ENCODE results near the gene OR5D18.
"Not testable (repeated sequence)": the region's sequence is repeated elsewhere in the genome, so short reads cannot be mapped to it uniquely, and the experiment has no call there.

Gene OR5D18

DNA sequence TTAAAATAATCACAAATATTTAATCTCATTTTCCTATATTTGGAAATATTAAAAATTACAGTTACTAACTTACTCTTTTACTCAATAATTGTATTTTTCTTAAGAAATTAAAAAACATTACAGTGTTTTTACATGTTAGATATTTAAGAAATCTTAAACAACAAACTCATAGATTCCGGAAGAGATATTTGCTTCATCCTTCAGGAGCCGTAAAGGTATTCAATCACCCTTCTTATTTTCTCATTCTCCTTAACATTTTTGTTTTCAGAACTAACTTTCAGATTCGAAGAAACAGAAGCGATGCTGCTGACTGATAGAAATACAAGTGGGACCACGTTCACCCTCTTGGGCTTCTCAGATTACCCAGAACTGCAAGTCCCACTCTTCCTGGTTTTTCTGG is at the start of gene OR5D18:
OR5D18 (plus strand) TSS at position 301 of the 400 bp plus-strand sequence; CDS start at position 301, 0 bp downstream.
- no peak for FAIRE-seq

DNA sequence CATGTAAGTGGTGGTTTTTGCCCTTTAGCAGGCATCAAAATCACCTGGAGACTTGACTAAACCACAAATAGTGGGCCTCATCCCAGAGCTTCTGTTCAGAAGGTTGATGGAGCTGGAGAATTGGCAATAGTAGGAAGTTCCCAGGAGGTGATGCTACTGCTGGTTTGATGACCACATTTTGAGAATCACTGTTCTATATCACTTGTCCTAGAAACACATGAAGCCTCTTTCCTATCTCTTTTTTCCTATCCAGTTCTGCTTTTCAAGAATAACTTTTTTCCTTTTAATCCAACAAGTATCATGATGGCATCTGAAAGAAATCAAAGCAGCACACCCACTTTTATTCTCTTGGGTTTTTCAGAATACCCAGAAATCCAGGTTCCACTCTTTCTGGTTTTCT is 46.3 kb upstream of the OR5D18 start, which contains the start of gene OR5D13:
OR5D13 (plus strand) TSS at position 301 of the 400 bp plus-strand sequence; CDS start at position 301, 0 bp downstream.
- FAIRE-seq: no peak

DNA sequence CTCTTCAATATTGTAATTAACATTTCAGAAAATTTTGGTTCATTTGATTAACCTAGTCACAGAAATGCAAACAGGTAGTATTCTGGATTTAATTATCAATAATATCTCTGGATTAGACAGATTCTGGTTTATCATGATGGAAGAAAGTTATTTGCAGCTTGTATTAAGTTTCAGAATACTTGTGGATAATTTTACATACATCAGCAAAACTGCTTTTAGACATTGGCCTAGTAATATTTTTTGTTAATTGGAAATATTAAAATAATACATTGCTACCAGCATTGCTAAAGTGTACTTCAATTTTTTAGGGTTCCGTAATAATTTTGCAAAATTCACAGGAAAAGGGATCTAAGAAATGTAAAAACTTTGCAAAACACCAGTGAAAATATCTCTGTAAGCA is 27.8 kb upstream of the OR5D18 start:
- no peak for FAIRE-seq

DNA sequence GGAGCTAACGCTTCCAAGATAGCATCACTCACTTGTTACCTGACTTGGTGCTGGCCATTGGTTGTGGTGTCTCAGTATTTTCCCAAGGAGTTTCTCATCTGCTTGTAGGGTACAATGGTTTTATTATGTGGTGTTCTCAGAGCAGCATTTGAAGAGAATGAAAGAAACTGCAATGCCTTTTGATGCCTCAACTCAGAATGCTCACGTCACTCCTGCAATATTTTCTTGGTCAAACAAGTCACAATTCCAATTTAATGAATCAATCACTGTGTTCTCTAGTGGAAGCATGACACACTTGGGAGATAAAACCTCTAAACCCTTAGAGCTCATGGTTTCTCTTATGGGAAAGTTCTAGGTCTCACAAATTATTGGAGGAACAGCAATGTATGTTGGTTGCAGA is 26.1 kb upstream of the OR5D18 start:
- no peak for FAIRE-seq

DNA sequence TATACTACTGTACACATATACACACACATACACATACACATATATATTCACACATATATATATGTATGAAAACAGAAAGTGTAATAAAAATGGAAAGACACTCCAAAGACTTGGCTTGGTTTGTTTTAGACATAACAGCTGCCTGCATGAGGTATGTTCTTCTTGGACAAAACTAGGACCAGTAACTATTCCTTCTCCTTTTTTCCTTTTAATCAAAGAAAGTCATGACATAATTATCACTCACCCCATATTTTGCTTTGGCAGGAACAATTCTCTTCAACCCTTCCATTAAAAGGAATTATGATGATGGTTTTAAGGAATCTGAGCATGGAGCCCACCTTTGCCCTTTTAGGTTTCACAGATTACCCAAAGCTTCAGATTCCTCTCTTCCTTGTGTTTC is 24.2 kb upstream of the OR5D18 start, which contains the start of gene OR5D14:
OR5D14 (plus strand) TSS at position 301 of the 400 bp plus-strand sequence; CDS start at position 301, 0 bp downstream.
- FAIRE-seq: no peak

DNA sequence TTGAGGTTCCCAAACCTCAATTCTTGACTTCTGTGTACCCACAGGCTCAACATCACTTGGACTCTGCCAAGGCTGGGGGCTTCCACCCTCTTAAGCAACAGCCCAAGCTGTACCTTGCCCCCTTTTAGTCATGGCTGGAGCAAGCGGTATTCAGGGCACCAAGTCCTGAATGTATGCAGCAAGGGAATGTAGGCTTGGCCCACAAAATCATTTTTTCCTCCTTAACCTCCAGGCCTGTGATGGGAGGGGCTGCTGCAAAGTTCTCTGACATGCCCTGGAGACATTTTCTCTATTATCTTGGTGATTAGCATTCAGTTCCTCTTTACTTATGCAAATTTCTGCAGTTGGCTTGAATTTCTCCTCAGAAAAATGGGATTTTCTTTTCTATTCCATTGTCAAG is 13.2 kb upstream of the OR5D18 start:
- FAIRE-seq: no peak

DNA sequence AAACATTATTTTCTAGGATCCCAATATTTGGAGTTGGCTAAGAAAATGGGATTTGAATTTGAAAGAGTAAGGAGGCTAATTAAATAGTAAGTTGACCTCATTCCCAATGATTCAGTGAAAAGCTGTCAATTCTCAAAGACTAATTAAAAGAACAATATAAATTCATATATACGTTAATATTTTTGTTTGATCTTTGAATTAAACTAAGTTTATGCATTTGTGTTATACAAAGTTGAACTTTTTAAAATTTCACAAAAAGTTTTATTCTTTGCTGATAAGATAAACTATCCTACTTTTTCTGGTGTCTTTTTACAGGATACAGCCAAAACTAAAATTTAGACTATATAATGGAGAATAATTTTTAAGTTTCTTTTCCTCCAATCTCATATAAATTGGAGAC is 8.4 kb upstream of the OR5D18 start, which contains the start of gene OR5L1:
OR5L1 (plus strand) TSS at position 301 of the 400 bp plus-strand sequence. CDS start 100 bp downstream, outside the sequence.
- FAIRE-seq: no peak

DNA sequence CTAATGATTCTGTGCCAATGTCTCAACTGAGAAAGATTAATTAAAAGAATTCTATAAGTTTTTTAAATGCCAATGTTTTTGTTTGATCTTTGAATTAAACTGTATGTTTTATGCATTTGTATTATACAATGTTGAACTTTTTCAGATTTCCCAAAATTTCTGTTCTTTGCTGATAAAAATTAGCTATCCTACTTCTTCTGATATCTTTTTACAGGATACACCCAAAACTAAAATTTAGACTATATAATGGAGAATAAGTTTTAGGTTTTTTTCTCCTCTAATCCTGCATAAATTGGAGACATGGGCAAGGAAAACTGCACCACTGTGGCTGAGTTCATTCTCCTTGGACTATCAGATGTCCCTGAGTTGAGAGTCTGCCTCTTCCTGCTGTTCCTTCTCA is 7.5 kb downstream of the OR5D18 start, which contains the start of gene OR5L2:
OR5L2 (plus strand) TSS at position 301 of the 400 bp plus-strand sequence; CDS start at position 301, 0 bp downstream.
- FAIRE-seq: no peak

DNA sequence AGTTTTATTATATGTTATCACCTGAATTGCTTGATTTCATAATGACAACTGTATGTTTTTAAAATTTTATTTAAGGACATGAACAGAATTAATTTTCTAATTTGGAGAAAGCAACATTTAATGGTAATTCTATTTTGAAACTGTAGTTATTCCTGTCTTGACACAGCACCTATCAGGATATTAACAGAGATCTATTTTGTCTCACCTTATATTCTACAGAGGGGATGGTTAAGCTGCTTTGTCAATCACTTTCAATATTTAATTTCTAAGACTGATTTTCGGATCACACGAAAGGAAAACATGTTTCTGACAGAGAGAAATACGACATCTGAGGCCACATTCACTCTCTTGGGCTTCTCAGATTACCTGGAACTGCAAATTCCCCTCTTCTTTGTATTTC is 19.0 kb downstream of the OR5D18 start, which contains the start of gene OR5D16:
OR5D16 (plus strand) TSS at position 301 of the 400 bp plus-strand sequence; CDS start at position 301, 0 bp downstream.
- no peak for FAIRE-seq

DNA sequence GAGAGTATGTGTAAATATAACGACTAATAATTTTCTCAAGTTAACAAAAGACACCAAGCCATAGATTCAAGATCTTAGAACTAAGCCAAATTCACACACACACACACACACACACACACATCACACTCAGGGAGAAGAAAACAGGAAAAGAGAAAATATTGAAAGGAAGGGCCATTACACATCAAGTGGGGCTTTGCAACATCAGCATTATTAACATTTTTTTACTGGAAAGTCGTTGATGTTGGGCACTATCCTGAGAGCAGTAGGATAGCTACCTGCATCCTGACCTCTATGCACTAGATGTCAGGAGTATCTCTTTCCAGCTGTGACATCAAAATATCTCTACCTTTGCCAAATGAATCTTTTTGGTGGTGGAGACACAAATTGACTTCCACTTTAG is 28.0 kb downstream of the OR5D18 start:
- FAIRE-seq: no peak

DNA sequence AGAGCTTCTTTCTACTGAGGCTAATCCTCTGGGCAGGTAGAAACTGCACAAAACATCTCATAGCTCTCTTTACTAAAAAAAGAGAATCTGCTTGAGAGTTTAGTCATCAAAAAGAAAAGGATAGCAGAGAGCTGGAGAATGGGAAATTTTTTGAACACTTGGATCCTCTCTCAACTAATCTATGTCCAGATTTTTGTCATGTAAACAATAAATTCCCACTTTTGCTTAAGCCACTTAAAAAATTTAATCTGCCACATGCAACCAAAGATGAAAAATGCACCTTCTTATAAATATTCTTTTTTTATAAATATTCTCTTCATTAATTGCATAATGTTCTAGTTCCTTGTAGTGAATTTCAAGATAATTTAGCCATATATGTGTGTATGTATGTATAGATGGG is 29.6 kb downstream of the OR5D18 start:
- FAIRE-seq: no peak

DNA sequence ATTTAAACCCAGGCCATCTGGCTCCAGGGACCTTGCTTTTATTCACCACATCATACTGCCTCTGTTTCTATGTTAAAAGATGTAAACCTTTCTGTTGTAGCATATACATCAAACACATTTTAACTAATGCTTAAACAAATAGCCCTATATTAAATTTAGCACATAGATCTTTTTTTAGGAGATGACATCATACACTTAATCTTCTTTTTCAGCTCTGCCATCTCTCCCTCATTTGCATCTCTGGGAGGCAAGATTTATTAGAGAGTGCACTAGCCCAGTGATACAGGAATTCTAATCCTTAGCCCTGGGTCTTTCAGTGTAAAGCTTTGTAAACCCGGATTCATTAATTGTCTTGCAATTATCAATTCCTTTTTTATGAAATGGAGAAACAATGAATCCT is 32.7 kb downstream of the OR5D18 start:
- no peak for FAIRE-seq

DNA sequence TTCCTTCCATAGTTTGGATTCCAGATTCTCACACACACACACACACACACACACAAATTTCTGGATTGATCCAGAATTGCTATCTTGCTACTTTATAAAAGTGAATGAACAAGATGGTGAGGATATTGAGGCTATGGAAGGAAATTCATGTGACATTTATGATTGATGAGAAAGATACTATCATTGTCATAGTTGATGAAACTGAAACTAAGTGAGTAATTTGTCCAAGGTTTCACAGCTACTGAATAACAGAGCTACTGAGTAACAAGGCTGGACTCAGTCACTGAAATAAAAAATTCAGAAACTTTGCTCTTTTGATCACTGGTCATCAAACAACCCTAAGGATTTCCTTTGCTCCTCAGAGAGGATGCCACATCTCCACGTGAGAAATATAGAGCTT is 35.3 kb downstream of the OR5D18 start:
- FAIRE-seq: no peak

DNA sequence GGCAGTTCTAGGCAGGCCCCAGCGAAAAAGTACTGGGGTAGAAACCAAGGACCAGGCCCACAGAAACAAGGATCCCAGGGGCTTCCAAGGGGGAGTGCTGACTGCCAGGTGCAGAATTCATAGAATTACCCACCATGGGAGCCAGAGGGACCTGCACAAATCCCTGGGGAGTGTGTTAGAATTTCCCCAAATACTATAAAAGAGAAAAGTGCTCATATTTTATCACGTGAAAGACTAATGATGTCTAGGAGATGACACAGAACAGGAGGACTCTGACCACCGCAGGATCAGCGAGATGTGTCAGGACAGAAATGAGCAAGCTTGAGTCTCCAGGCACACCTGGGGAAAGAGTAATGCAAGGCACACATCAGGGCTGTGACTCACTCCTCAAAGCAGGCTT is 47.9 kb downstream of the OR5D18 start:
- not testable (repeated sequence) for FAIRE-seq
